Epithelial cell of esophagus (primary cell): ENCODE results near the gene SPOP.

Experiments used
- DNase-seq: peaks from one replicate; pipeline ENCODE4 v3.0.0; 2010; ENCODE audit warnings: low read depth
- H3K4me3 ChIP-seq: 2 replicates; pipeline ENCODE4 v1.5.1; 2011; ENCODE audit warnings: mild to moderate bottlenecking, low read length, control low read depth
- TF ChIP-seq, protein P1 (sequence below): IDR thresholded peaks from 2 replicates; pipeline ENCODE4 v1.5.1; 2011; ENCODE audit warnings: low read depth, mild to moderate bottlenecking, low read length, control low read depth, inconsistent platforms; ENCODE audit not compliant: insufficient read depth; ENCODE audit errors: missing control alignments

The SPOP gene

DNA sequence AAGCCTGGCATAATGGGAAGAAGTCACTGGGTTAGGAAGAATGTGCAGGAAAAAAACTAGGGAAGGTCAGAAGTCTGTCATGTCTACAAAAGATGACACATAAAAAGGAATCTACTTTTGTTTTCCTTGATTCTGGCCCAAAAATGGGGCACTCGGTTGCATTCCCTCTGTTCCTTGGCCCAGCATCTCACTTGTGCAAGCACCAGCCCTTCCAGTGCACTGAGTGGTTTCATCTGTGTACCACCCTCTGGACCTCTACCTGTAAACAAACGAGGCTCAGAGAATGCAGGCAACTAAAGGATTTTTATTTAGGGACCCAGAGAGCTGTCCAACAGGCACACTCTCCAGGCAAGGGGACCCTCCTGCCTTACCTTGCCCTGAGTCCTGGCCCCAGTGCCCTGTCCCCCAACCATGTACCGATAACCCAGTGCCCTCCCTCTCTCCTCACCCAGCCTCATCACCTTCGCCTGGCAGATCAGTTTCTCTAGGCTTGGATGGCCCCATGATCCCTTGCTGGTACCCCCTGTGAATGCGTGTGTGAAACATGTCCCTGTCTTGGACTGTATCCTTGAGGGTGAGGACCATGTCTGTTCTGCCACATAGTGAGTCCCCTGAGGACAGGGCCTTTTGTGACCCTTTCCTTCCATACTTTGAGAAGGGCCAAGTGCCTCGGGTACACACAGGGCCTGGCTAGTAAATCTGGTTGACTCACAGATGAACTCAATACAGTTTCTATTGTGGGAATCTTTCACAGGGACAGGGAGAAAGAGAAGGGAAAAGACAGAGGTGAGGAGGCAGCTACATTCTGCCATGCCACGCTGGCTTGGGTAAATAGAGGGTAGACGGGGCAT, 88.9 kb downstream of the SPOP start:
- no peak overlapping the region for H3K4me3 ChIP-seq
- DNase-seq = no peak
- TF ChIP-seq, protein P1, sequence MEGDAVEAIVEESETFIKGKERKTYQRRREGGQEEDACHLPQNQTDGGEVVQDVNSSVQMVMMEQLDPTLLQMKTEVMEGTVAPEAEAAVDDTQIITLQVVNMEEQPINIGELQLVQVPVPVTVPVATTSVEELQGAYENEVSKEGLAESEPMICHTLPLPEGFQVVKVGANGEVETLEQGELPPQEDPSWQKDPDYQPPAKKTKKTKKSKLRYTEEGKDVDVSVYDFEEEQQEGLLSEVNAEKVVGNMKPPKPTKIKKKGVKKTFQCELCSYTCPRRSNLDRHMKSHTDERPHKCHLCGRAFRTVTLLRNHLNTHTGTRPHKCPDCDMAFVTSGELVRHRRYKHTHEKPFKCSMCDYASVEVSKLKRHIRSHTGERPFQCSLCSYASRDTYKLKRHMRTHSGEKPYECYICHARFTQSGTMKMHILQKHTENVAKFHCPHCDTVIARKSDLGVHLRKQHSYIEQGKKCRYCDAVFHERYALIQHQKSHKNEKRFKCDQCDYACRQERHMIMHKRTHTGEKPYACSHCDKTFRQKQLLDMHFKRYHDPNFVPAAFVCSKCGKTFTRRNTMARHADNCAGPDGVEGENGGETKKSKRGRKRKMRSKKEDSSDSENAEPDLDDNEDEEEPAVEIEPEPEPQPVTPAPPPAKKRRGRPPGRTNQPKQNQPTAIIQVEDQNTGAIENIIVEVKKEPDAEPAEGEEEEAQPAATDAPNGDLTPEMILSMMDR = no peak

DNA sequence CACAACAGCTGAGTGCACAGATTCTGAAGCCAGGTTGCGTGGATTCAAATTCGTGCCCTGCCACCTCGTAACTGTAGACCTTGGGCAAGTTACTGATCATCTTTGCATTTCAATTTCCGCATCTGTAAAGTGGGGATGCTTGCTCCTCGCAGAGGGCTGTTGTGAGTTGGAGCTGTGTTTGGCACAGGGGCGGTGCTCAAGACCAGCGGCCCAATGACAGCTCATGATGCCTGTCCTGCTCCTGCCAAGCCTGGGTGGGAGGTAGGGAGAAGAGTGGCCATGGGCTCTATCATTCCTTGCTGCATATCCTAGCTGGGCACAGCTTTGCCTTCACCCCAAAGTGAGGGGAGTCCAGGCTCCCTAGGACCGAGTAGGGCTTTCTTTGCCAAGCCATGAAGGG, 89.6 kb downstream of the SPOP start:
- no peak overlapping the region for H3K4me3 ChIP-seq
- TF ChIP-seq, protein P1 = no peak
- DNase-seq = no peak

DNA sequence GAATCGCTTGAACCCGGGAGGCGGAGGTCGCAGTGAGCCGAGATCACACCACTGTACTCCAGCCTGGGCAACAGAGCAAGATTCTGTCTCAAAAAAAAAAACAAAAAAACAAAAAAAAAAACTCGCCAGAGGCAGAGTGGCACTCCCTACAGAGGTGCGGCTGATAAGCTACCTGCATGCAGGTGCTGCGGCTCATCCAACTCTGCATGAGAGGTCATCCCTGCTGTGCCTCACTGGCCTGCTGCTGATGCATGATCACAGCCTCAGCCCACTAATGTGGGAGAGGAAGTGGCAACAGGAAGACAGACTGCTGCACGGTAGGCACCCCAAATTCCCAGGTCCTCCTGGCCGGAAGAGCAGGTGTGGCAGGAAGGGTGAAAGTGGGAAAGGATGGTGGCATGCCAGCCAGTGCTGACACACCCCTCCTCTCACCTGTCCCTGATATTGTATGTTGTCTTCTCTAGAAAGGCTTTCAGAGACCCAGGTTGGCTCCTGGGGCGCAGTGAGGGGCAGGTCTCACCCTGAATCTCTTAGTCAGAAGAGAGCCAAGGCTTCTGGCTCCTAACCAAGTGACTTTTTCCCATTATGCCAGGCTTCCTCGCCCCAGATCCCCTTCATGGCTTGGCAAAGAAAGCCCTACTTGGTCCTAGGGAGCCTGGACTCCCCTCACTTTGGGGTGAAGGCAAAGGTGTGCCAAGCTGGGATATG, 90.4 kb downstream of the SPOP start:
- no peak for DNase-seq
- TF ChIP-seq, protein P1 = no peak

DNA sequence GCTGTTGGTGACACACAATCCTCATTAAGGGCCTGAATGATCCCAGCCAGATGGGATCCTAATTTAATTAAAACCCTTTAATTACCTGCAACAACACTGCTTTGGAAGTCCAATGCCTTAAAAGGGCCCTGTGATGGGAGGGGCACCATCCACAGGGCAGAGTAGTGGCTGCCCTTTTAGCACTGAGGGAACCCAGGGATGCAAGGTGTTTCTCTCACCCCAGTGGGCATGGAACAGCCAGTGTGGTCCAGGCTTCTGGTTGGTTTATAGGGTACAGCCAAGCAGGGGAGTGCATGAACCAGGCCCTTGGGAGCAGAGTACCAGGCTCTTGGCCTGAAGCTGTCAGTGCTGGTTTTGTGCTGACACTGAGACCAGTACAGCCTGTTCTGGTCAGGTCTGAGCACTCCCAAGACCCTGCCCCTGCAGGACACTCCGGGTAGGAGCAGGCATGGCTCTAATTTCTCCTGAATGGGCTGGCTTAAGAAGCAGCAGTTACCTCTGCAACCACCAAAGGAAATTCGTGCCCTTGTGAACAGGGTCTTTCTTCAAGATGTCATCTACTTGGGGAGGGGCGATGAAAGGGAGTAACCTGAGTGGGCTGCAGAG, 92.4 kb downstream of the SPOP start:
- H3K4me3 ChIP-seq = no peak overlapping the region
- TF ChIP-seq, protein P1 = peak; percentile 21

More for the DNA sequence above, 90.4 kb downstream of the SPOP start:
- no peak overlapping the region for H3K4me3 ChIP-seq

DNA sequence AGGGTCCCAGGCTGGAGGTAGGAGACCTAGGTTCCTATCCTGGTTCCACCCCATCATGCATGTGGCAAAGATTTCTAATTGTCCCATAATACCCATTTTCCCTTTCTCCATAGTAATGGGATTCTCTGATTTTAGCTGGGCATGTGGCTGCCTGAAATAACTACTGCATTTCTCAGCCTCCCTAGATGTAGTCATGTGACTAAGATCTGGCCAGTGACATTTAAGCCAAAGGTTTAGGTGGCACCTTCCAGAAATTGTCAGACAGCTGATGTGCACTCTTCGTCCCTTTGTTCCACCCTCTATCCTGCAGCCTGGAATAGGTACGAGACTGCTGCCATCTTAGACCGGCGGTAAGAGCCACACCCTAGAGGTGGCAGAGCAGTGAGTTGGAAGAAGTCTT, 94.0 kb downstream of the SPOP start:
- DNase-seq = no peak
- TF ChIP-seq, protein P1 = no peak

More for the DNA sequence above, 92.4 kb downstream of the SPOP start:
- DNase-seq = no peak

DNA sequence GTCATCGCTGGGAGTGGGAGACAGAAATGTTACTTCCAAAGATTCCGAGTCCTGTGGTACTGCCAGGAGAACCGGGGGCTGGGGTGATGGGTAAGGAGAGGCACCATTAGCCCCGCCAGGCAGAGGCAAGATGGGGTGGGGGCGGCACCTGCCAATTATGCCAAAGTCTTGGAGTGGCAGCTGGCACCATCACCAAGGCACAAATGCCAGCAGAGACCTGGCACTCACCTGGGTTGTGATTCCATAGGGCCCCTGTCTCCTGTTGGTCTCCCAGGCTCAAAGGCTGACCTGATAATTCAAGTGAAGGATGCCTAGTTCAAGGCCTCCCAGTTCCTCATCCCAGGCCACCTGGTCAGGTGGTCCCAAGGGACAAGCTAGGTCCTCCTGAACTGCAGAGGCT, 94.7 kb downstream of the SPOP start:
- no peak overlapping the region for H3K4me3 ChIP-seq
- TF ChIP-seq, protein P1 = no peak
- no peak for DNase-seq

More for the DNA sequence above, 94.0 kb downstream of the SPOP start:
- no peak overlapping the region for H3K4me3 ChIP-seq
